GM19455 (cell line): ENCODE measurements around the gene DUS4L.
"Not testable (repeated sequence)": the region's sequence is repeated elsewhere in the genome, so short reads cannot be mapped to it uniquely, and the experiment has no call there.

Source experiments
- ATAC-seq: cut with Tn5 transposase; IDR thresholded peaks from one replicate; pipeline ENCODE4 v1.9.1; 2021; ENCODE audit not compliant: unreplicated experiment

Gene DUS4L

GRCh38 chr7:107563775-107564552 lies at the start of gene DUS4L, which contains the start of gene COG5:
DUS4L (plus strand) TSS chr7:107563971; CDS start chr7:107567071, 3,100 bp downstream.
COG5 (minus strand) TSS chr7:107563920; CDS start chr7:107563896, 24 bp downstream.
- peak; percentile 98 for ATAC-seq

GRCh38 chr7:107526672-107527071 lies 37.1 kb upstream of the DUS4L start:
- ATAC-seq = no peak

GRCh38 chr7:107527196-107527595 lies 36.6 kb upstream of the DUS4L start:
- no peak for ATAC-seq

GRCh38 chr7:107528461-107528860 lies 35.3 kb upstream of the DUS4L start:
- ATAC-seq = no peak

- ATAC-seq = no peak
Observed at GRCh38 chr7:107530751-107531150, 33.0 kb upstream of the DUS4L start.

GRCh38 chr7:107534139-107534538 lies 29.6 kb upstream of the DUS4L start:
- ATAC-seq = no peak

- not testable (repeated sequence) for ATAC-seq
Observed at GRCh38 chr7:107537228-107537627, 26.5 kb upstream of the DUS4L start.

GRCh38 chr7:107538001-107538400 lies 25.8 kb upstream of the DUS4L start:
- no peak for ATAC-seq

GRCh38 chr7:107543338-107543993 lies 20.3 kb upstream of the DUS4L start:
- ATAC-seq = no peak

GRCh38 chr7:107544848-107545591 lies 18.8 kb upstream of the DUS4L start:
- ATAC-seq = no peak

GRCh38 chr7:107551936-107552335 lies 11.8 kb upstream of the DUS4L start:
- ATAC-seq = no peak

GRCh38 chr7:107555893-107556292 lies 7.9 kb upstream of the DUS4L start:
- ATAC-seq = no peak

GRCh38 chr7:107559864-107560263 lies 3.9 kb upstream of the DUS4L start:
- no peak for ATAC-seq

GRCh38 chr7:107560898-107561516 lies 2.8 kb upstream of the DUS4L start:
- no peak for ATAC-seq

GRCh38 chr7:107563081-107563774 lies 543 bp upstream of the DUS4L start:
- peak; percentile 62 for ATAC-seq

GRCh38 chr7:107564553-107565298 lies 955 bp downstream of the DUS4L start:
- ATAC-seq = no peak

- no peak for ATAC-seq
Observed at GRCh38 chr7:107570298-107570697, 6.5 kb downstream of the DUS4L start.

GRCh38 chr7:107573537-107573936 lies 9.8 kb downstream of the DUS4L start:
- ATAC-seq = no peak

GRCh38 chr7:107579554-107579884 lies 15.7 kb downstream of the DUS4L start:
- no peak for ATAC-seq
